Liver (tissue), 9 donors: Measurements from ENCODE around the gene GOLGA7B. TPM values are rescaled to one million over a fixed set of nuclear protein-coding genes. Genes with fewer than 3 reads are reported as not detected.

ENCODE experiments used
- DNase-seq: peaks from one replicate; pipeline ENCODE4 v3.0.0-alpha.2; 2017; ENCODE audit warnings: low spot score
- H3K27ac ChIP-seq, 2 donors: one replicate each; pipeline ENCODE4 v1.7.0; 2013; ENCODE audit warnings: inconsistent platforms in 2 of 2, low read length in 2 of 2, control low read depth in 1 of 2, low read depth in 1 of 2, mild to moderate bottlenecking in 1 of 2
- H3K27me3 ChIP-seq, 4 donors: one replicate each; pipeline versions ENCODE4 v1.6.1 to v1.7.0; 2013; ENCODE audit warnings: low read length in 3 of 4, inconsistent platforms in 1 of 4, mild to moderate bottlenecking in 1 of 4, moderate library complexity in 1 of 4; ENCODE audit not compliant: control insufficient read depth in 4 of 4, insufficient read depth in 4 of 4
- H3K36me3 ChIP-seq, 4 donors: one replicate each; pipeline versions ENCODE4 v1.6.1 to v1.7.0; 2013; ENCODE audit warnings: low read length in 3 of 4, mild to moderate bottlenecking in 3 of 4, low read depth in 1 of 4, moderate library complexity in 1 of 4; ENCODE audit not compliant: control insufficient read depth in 4 of 4, insufficient read depth in 3 of 4
- H3K4me1 ChIP-seq, 4 donors: one replicate each; pipeline versions ENCODE4 v1.6.1 to v1.7.0; 2013; ENCODE audit warnings: low read length in 3 of 4, mild to moderate bottlenecking in 3 of 4, moderate library complexity in 1 of 4; ENCODE audit not compliant: control insufficient read depth in 4 of 4, insufficient read depth in 4 of 4
- H3K4me3 ChIP-seq, 3 donors: one replicate each; pipeline versions ENCODE4 v1.6.1 to v1.7.0; 2013; ENCODE audit warnings: low read length in 3 of 3, control low read depth in 1 of 3, low read depth in 1 of 3, mild to moderate bottlenecking in 1 of 3
- H3K9ac ChIP-seq, 2 donors: one replicate each; pipeline ENCODE4 v1.7.0; 2013; ENCODE audit warnings: low read length in 2 of 2, mild to moderate bottlenecking in 2 of 2, moderate library complexity in 2 of 2, control low read depth in 1 of 2, low read depth in 1 of 2
- H3K9me3 ChIP-seq, 4 donors: one replicate each; pipeline versions ENCODE4 v1.6.1 to v1.7.0; 2013; ENCODE audit warnings: low read length in 3 of 4; ENCODE audit not compliant: control insufficient read depth in 4 of 4
- ATF3 ChIP-seq: IDR thresholded peaks from 2 replicates; pipeline ENCODE4 v1.6.1; 2016; ENCODE audit warnings: antibody characterized with exemption
- CTCF ChIP-seq: fragments of 150-350 bp; IDR thresholded peaks from 2 replicates; pipeline ENCODE4 v1.5.1; 2017; ENCODE audit warnings: improper control_type of control experiment, low read depth, low read length; ENCODE audit not compliant: missing input control
- EGR1 ChIP-seq, 2 donors: IDR thresholded peaks; 2 replicates each; pipeline ENCODE4 v1.6.1; 2016 to 2018; ENCODE audit warnings: antibody characterized with exemption in 2 of 2, low read depth in 2 of 2
- FOXA1 ChIP-seq: IDR thresholded peaks from 2 replicates; pipeline ENCODE4 v1.6.1; 2016; ENCODE audit warnings: antibody characterized with exemption
- FOXA2 ChIP-seq: IDR thresholded peaks from 2 replicates; pipeline ENCODE4 v1.6.1; 2016; ENCODE audit warnings: antibody characterized with exemption
- GABPA ChIP-seq, 2 donors: IDR thresholded peaks in 1 of 2; conservative IDR thresholded peaks in 1 of 2; 2 replicates each; pipeline ENCODE4 v1.6.1; 2016; ENCODE audit warnings: antibody characterized with exemption in 2 of 2, mild to moderate bottlenecking in 1 of 2, moderate library complexity in 1 of 2
- HNF4A ChIP-seq, 2 donors: conservative IDR thresholded peaks; 2 replicates each; pipeline ENCODE4 v1.6.1; 2016; ENCODE audit warnings: antibody characterized with exemption in 2 of 2, mild to moderate bottlenecking in 2 of 2
- HNF4G ChIP-seq: IDR thresholded peaks from 2 replicates; pipeline ENCODE4 v1.6.1; 2016; ENCODE audit warnings: antibody characterized with exemption
- JUND ChIP-seq, 2 donors: IDR thresholded peaks; 2 replicates each; pipeline ENCODE4 v1.6.1; 2016; ENCODE audit warnings: antibody characterized with exemption in 2 of 2
- NR2F2 ChIP-seq: IDR thresholded peaks from 2 replicates; pipeline ENCODE4 v1.6.1; 2016; ENCODE audit warnings: antibody characterized with exemption
- RAD21 ChIP-seq, 2 donors: IDR thresholded peaks; 2 replicates each; pipeline ENCODE4 v1.6.1; 2016; ENCODE audit warnings: antibody characterized with exemption in 2 of 2, mild to moderate bottlenecking in 2 of 2
- REST ChIP-seq: IDR thresholded peaks from 2 replicates; pipeline ENCODE4 v1.6.1; 2016; ENCODE audit warnings: antibody characterized with exemption, mild to moderate bottlenecking
- RXRA ChIP-seq, 2 donors: IDR thresholded peaks; 2 replicates each; pipeline ENCODE4 v1.6.1; 2017 to 2018; ENCODE audit warnings: antibody characterized with exemption in 2 of 2, mild to moderate bottlenecking in 1 of 2
- SP1 ChIP-seq: IDR thresholded peaks from 2 replicates; pipeline ENCODE4 v1.6.1; 2018; ENCODE audit warnings: antibody characterized with exemption, mild to moderate bottlenecking
- TAF1 ChIP-seq: conservative IDR thresholded peaks from 2 replicates; pipeline ENCODE4 v1.6.1; 2016; ENCODE audit warnings: antibody characterized with exemption, mild to moderate bottlenecking
- YY1 ChIP-seq: IDR thresholded peaks from 2 replicates; pipeline ENCODE4 v1.6.1; 2016; ENCODE audit warnings: antibody characterized with exemption, mild to moderate bottlenecking
- WGBS: extraction: QIAGEN DNeasy Blood & Tissue Kit; methylation state at CpG from one replicate; pipeline ENCODE4 v1.1.7; 2013; 5-methylcytosine and 5-hydroxymethylcytosine counted together
- polyA plus RNA-seq, 2 donors: library from polyadenylated mRNA; stranded (reverse) in 1 of 2; unstranded in 1 of 2; fragments of 200-250 nt in 1 of 2; fragments of >200 nt in 1 of 2; fragmentation: Nextera tagmentation in 1 of 2; extraction: Ambion mirVana in 1 of 2; gene quantifications; one replicate each; pipeline versions ENCODE4 v1.2.1 to v1.2.3, GENCODE V29; 2013 to 2015
- total RNA-seq, 2 donors: library from RNA; depleted of rRNA; stranded (reverse); fragments of >200 nt; gene quantifications; one replicate each; pipeline ENCODE4 v1.2.3, GENCODE V29; 2014
- TF ChIP-seq, protein P1 (sequence below): IDR thresholded peaks from 2 replicates; pipeline ENCODE4 v1.6.1; 2016; ENCODE audit warnings: antibody characterized with exemption
- TF ChIP-seq, protein P2 (sequence below): IDR thresholded peaks from 2 replicates; pipeline ENCODE4 v1.6.1; 2016; ENCODE audit warnings: antibody characterized with exemption
- donor health status: healthy.
- donor health status: healthy.
- donor health status: healthy.
- donor health status: healthy.
- donor health status: healthy.

The GOLGA7B gene
- total and polyA plus RNA-seq, 4 donors, result 0.05 to 0.63 (median 0.40) TPM

DNA sequence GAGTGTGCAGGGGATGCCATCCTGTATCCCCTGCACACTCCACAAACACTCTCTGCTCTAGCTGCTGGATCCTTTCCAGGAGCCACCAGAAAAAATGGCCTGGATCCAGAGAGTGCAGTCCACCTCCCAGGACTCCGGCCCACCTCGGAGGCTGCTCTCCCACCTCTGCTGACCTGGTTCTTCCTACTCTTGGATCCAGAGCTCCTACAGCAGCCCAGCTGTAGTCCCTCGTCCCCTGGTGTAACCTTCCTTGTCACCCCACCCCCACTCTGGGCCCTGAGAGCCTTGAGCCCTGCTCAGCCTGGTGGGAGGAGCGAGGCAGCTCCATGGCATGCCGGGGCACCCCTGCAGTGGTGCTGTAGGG, 54.4 kb downstream of the GOLGA7B start (continued):
- no peak for TF ChIP-seq GABPA (IDR thresholded peaks at IDR 0.05 in 1 of 2, conservative IDR thresholded peaks at IDR 0.05 in 1 of 2)
- no peak for TF ChIP-seq JUND (IDR thresholded peaks at IDR 0.05)
- TF ChIP-seq YY1, result no peak
- TF ChIP-seq REST, result no peak

DNA sequence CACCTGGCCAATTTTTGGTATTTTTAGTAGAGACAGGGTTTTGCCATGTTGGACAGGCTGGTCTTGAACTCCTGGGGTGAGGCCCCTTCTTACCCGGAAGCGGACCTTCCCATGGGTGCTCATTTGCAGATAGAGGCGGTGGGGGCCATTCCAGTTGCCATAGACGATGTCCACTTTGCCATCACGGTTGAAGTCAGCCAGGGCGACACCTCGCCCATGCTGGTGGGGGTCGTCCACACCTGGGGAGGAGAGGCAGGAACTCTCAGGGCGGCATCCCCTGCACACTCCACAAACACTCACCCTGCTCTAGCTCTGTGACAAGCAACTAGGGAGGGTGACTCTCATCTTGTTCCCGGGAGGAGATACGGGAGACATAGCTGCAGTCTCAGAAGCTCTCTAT, 54.9 kb downstream of the GOLGA7B start:
- TF ChIP-seq EGR1 (IDR thresholded peaks at IDR 0.05; ENCODE audit: low read depth in 2 of 2) (no peak), HNF4A (conservative IDR thresholded peaks at IDR 0.05) (no peak), RAD21 (IDR thresholded peaks at IDR 0.05) (no peak), SP1 (no peak), CTCF (no peak), FOXA2 (no peak), ATF3 (no peak), TAF1 (no peak), GABPA (IDR thresholded peaks at IDR 0.05 in 1 of 2, conservative IDR thresholded peaks at IDR 0.05 in 1 of 2) (no peak), RXRA (IDR thresholded peaks at IDR 0.05) (no peak), HNF4G (no peak), JUND (IDR thresholded peaks at IDR 0.05) (no peak), YY1 (no peak), FOXA1 (no peak), REST (no peak), NR2F2 (no peak)
- TF ChIP-seq, protein P1, sequence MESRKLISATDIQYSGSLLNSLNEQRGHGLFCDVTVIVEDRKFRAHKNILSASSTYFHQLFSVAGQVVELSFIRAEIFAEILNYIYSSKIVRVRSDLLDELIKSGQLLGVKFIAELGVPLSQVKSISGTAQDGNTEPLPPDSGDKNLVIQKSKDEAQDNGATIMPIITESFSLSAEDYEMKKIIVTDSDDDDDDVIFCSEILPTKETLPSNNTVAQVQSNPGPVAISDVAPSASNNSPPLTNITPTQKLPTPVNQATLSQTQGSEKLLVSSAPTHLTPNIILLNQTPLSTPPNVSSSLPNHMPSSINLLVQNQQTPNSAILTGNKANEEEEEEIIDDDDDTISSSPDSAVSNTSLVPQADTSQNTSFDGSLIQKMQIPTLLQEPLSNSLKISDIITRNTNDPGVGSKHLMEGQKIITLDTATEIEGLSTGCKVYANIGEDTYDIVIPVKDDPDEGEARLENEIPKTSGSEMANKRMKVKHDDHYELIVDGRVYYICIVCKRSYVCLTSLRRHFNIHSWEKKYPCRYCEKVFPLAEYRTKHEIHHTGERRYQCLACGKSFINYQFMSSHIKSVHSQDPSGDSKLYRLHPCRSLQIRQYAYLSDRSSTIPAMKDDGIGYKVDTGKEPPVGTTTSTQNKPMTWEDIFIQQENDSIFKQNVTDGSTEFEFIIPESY, result no peak
- TF ChIP-seq, protein P2, sequence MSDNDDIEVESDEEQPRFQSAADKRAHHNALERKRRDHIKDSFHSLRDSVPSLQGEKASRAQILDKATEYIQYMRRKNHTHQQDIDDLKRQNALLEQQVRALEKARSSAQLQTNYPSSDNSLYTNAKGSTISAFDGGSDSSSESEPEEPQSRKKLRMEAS, result no peak
- peaks cover 0 to 6% (median 0%) of the 10 kb centered on the region in 4 donors for H3K27me3 ChIP-seq
- WGBS, result 79% methylated on average over 11 of the region's 11 CpGs

More for the DNA sequence above, 54.9 kb downstream of the GOLGA7B start:
- Histone ChIP-seq H3K9ac (no peak overlapping the region), H3K4me1 (no peaks in the 10 kb centered on the region), H3K27ac (no peak overlapping the region), H3K36me3 (no peaks in the 10 kb centered on the region), H3K9me3 (no peaks in the 10 kb centered on the region), H3K4me3 (no peak overlapping the region)
- DNase-seq, result no peak
